Loucy (cell line): ENCODE data around the gene F2R.

Experiments
- EZH2phosphoT487 ChIP-seq: fragments of 200-600 bp; IDR thresholded peaks from 2 replicates; pipeline ENCODE4 v1.6.1; 2018; ENCODE audit warnings: antibody characterized with exemption, mild to moderate bottlenecking, moderate library complexity, borderline replicate concordance
- TF ChIP-seq, protein P1 (sequence below): fragments of 200-600 bp; sonication (generic); conservative IDR thresholded peaks from 2 replicates; pipeline ENCODE4 v1.5.1; 2014; ENCODE audit warnings: mild to moderate bottlenecking, antibody characterized with exemption, low read length

DNA sequence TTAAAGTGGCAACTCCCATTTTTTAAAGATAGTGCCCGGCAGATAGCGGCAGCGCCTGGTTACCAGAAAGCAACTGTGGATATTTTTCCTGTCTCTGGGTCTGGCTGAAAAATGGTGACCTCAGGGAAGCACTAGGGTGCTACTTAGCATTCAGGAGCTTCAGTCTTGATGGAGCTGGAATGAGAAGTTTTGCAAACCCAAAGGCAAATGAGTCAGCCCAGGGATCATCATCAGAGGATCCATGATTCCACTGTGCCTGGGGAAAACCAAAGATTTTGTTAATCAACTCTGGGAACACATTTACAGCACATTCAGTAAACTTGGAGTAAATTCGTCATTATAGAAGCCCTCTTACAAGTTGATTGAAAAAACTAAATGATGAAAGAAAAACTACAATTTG lies 26.7 kb downstream of the F2R start:
- TF ChIP-seq, protein P1, sequence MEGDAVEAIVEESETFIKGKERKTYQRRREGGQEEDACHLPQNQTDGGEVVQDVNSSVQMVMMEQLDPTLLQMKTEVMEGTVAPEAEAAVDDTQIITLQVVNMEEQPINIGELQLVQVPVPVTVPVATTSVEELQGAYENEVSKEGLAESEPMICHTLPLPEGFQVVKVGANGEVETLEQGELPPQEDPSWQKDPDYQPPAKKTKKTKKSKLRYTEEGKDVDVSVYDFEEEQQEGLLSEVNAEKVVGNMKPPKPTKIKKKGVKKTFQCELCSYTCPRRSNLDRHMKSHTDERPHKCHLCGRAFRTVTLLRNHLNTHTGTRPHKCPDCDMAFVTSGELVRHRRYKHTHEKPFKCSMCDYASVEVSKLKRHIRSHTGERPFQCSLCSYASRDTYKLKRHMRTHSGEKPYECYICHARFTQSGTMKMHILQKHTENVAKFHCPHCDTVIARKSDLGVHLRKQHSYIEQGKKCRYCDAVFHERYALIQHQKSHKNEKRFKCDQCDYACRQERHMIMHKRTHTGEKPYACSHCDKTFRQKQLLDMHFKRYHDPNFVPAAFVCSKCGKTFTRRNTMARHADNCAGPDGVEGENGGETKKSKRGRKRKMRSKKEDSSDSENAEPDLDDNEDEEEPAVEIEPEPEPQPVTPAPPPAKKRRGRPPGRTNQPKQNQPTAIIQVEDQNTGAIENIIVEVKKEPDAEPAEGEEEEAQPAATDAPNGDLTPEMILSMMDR, result no peak
- no peak for TF ChIP-seq EZH2phosphoT487
